GM12874 (cell line): ENCODE data around the gene TM9SF3.

Experiments used
- CTCF ChIP-seq: IDR thresholded peaks from 2 replicates; pipeline ENCODE4 v1.5.1; 2011; ENCODE audit warnings: low read depth, mild to moderate bottlenecking, control low read depth, low read length, moderate library complexity; ENCODE audit not compliant: insufficient read depth

The TM9SF3 gene

GRCh38 chr10:96576277-96576980 is 10.4 kb downstream of the TM9SF3 start:
- no peak for TF ChIP-seq CTCF

DNA sequence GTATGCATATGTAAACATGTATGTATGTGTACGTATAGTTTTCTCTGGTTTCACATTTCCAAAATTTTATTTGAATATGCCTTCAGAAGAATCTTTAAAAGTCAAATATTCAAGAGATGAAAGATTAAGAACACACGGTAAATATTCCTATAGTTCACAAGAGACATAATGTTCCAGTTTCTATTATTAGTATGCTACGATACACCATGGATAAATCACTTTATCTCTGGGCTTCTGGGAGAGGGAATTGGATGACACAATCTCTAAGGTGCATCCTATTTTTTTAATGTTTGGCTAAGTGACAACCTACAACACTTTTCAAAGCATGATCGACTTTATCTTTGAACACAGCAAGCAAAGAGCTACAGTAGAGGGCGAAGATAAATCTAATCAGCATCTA is 13.8 kb downstream of the TM9SF3 start:
- no peak for TF ChIP-seq CTCF

GRCh38 chr10:96570983-96571964 is 15.5 kb downstream of the TM9SF3 start:
- no peak for TF ChIP-seq CTCF

- no peak for TF ChIP-seq CTCF
Observed at GRCh38 chr10:96570511-96570910, 16.3 kb downstream of the TM9SF3 start.

DNA sequence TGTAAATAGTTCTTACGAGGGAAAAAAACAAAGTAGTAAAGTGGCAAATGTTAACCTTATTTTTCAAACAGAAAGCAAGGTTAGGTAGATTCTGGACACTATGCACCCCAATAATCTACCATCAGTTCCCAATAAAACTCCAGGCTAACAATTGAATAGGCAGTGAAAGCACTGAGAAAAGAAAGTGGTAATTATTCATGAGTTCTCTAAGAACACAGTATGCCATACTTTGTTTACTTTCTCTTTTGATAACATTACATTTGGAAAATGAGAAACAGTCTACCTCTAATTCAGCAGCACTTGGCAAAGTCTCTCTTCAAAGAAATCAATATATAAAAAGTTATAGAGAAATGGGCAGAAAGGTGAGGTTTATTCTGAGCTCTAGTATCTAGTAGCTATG is 18.4 kb downstream of the TM9SF3 start:
- TF ChIP-seq CTCF: no peak

DNA sequence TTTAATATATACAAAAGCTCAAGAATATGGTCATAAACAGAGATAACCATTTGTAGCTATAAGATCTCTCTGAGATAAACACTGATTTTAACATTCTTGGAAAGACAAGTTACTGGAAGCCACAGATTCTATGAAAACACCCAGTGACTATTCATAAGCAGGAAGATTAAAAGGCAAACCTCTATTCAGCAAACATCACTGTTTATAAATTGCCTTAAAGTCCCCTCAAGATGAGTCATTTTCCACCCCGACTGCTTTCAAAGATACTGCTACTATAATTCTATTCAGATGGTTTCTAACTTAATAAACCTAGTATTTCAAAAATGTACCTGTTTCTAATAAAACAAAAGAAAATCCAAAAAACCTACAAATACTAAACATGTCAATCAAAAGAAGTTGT is 21.0 kb downstream of the TM9SF3 start:
- TF ChIP-seq CTCF: no peak
